ENCODE data around the gene DBNL. TPM values are rescaled to one million over a fixed set of nuclear protein-coding genes. Genes with fewer than 3 reads are reported as not detected.
"Not testable (repeated sequence)": the region's sequence is repeated elsewhere in the genome, so short reads cannot be mapped to it uniquely, and the experiment has no call there.

The DBNL gene
- total and polyA plus RNA-seq, 2 of the 13 experiments (the other 11 are each of a cell fraction or from before 2014, with no cell fraction given): 20.8 to 35.1 TPM

DNA sequence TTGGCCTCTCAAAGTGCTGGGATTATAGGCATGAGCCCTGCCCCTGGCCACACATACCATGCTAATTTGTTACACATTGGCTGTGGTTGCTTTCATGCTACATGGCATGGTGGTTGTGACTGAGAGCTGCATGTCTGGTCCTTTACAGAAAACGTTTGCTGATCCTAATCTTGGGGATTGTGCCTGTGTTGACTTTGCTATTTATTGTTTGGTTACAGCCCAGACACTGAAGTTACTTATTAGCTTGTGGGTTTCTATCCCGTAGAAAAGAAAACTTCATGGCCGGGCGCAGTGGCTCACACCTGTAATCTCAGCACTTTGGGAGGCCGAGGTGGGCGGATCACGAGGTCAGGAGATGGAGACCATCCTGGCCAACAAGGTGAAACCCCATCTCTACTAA lies 22.4 kb upstream of the DBNL start (continued):
- TF ChIP-seq, protein P1, sequence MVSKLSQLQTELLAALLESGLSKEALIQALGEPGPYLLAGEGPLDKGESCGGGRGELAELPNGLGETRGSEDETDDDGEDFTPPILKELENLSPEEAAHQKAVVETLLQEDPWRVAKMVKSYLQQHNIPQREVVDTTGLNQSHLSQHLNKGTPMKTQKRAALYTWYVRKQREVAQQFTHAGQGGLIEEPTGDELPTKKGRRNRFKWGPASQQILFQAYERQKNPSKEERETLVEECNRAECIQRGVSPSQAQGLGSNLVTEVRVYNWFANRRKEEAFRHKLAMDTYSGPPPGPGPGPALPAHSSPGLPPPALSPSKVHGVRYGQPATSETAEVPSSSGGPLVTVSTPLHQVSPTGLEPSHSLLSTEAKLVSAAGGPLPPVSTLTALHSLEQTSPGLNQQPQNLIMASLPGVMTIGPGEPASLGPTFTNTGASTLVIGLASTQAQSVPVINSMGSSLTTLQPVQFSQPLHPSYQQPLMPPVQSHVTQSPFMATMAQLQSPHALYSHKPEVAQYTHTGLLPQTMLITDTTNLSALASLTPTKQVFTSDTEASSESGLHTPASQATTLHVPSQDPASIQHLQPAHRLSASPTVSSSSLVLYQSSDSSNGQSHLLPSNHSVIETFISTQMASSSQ (IDR thresholded peaks at IDR 0.05; ENCODE audit: low read depth): 0 out of 2 replicates have a peak, but pooled peaks have one; percentile 21
- TF ChIP-seq, protein P1 (CRISPR knock-in tag; IDR thresholded peaks at IDR 0.05; ENCODE audit: borderline replicate concordance): not testable (repeated sequence)
- TF ChIP-seq, protein P2, sequence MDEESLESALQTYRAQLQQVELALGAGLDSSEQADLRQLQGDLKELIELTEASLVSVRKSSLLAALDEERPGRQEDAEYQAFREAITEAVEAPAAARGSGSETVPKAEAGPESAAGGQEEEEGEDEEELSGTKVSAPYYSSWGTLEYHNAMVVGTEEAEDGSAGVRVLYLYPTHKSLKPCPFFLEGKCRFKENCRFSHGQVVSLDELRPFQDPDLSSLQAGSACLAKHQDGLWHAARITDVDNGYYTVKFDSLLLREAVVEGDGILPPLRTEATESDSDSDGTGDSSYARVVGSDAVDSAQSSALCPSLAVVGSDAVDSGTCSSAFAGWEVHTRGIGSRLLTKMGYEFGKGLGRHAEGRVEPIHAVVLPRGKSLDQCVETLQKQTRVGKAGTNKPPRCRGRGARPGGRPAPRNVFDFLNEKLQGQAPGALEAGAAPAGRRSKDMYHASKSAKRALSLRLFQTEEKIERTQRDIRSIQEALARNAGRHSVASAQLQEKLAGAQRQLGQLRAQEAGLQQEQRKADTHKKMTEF (CRISPR knock-in tag; IDR thresholded peaks at IDR 0.05): 0 out of 2 replicates have a peak, but pooled peaks have one; percentile 42
- 0 out of 2 replicates have a peak, but pooled peaks have one; percentile 28 for TF ChIP-seq PHF21A (CRISPR knock-in tag; IDR thresholded peaks at IDR 0.05)
- peak; percentile 56; the same call in 1 of the 2 replicates for TF ChIP-seq SAP130 (CRISPR knock-in tag; IDR thresholded peaks at IDR 0.05; ENCODE audit: low read depth)
- peak; percentile 21; the same call in 1 of the 2 replicates for TF ChIP-seq SALL1 (CRISPR knock-in tag; IDR thresholded peaks at IDR 0.05)
- TF ChIP-seq SKI (IDR thresholded peaks at IDR 0.05; ENCODE audit: partially characterized antibody): peak; percentile 35

DNA sequence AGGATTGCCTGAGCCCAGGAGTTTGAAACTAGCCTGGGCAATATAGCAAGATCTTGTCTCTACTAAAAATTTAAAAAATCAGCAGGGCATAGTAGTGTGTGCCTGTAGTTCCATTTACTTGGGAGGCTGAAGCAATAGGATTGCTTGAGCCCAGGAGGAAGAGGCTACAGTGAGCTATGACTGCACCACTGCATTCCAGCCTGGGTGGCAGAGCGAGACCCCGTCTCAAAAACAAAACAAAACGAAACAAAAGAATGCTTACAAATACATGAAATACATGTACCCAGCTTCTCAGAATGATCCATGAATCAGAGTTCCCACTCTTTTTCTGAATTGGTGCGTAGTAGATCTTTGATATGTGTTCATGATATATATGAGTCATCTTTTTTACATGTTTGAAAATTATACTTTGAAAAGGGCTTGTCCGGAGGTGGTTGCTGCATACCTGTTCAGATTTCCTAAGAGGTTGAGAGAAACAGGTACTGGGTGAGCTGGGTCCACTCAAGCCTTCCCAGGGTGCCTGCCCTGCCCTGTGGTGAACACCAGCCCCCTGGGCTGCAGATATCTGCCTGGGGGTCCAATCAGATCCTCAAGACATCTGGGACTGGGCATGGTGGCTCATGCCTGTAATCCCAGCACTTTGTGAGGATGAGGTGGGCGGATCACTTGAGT lies 21.6 kb upstream of the DBNL start:
- H3K27ac ChIP-seq (ENCODE audit: extremely low read length, insufficient read depth, low read length); BruUV-seq (replicated peaks): not testable (repeated sequence)
- WGBS (ENCODE audit: low lambda C conversion rate): 21% methylated on average over 5 of the region's 6 CpGs

DNA sequence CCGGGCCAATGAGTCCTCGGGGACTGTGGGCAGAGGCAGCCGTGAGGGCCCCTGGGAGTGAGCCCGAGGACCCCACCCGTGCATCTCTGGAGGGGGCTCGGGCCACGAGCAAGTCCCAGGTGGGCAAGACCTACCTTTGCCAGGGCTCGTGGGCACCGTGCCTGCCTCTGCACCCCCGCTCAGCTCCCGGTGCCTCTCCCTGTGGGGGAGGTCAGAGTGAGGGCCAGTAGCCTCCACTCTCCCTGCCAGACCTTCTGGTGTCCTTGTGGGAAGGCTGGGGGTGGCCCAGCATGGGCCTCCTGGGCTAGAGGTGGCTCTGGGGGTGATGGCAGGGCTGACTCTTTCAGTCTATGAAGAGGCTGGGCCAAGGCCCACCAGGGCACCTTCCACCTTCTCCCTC lies 15.1 kb upstream of the DBNL start:
- intact Hi-C loops (cut with micrococcal nuclease; ENCODE audit: unreplicated experiment); H3K9ac ChIP-seq (ENCODE audit: insufficient read depth, low read depth, low read length); H3K36me3 ChIP-seq (replicated peaks in 1 of 2; ENCODE audit: control insufficient read depth in 1 of 2, insufficient read depth in 2 of 2, low read length in 2 of 2); POLR2A ChIA-PET; BruUV-seq (replicated peaks); H2AFZ ChIP-seq (ENCODE audit: low read length); H3K4me3 ChIP-seq (replicated peaks in 1 of 3; ENCODE audit: insufficient read depth in 1 of 3, low read depth in 2 of 3, low read length in 3 of 3); H4K20me1 ChIP-seq (ENCODE audit: insufficient read depth, low read length); in situ Hi-C loops (cut with HindIII; ENCODE audit: extremely low pct_ligation_motif_present, low pct_unique_long_range_greater_than_20kb); H3K4me1 ChIP-seq (ENCODE audit: insufficient read depth, low read length); H3K79me2 ChIP-seq (ENCODE audit: insufficient read depth, low read length); H3K4me2 ChIP-seq (ENCODE audit: low read depth, low read length); H3K9me3 ChIP-seq (ENCODE audit: low read length); FAIRE-seq; DNase-seq (ENCODE audit: low spot score); H3K27me3 ChIP-seq (ENCODE audit: control insufficient read depth in 1 of 2, insufficient read depth in 2 of 2, low read length in 2 of 2); CTCF ChIA-PET (ENCODE audit: low intra/inter-chr PET ratio, low total read pairs); H3K27ac ChIP-seq (ENCODE audit: extremely low read length, insufficient read depth, low read length): not testable (repeated sequence)
- WGBS (ENCODE audit: low lambda C conversion rate): no CpG with 5 or more reads among the region's 11 CpGs
- ATAC-seq: peak; percentile 10; the same call in 2 of the 3 replicates

More for the DNA sequence above, 21.6 kb upstream of the DBNL start:
- ATAC-seq; DNase-seq (ENCODE audit: low spot score); POLR2A ChIA-PET; H3K9me3 ChIP-seq (ENCODE audit: low read length); H4K20me1 ChIP-seq (ENCODE audit: insufficient read depth, low read length); in situ Hi-C loops (cut with HindIII; ENCODE audit: extremely low pct_ligation_motif_present, low pct_unique_long_range_greater_than_20kb); H2AFZ ChIP-seq (ENCODE audit: low read length); H3K79me2 ChIP-seq (ENCODE audit: insufficient read depth, low read length); H3K9ac ChIP-seq (ENCODE audit: insufficient read depth, low read depth, low read length); CTCF ChIA-PET (ENCODE audit: low intra/inter-chr PET ratio, low total read pairs); H3K36me3 ChIP-seq (replicated peaks in 1 of 2; ENCODE audit: control insufficient read depth in 1 of 2, insufficient read depth in 2 of 2, low read length in 2 of 2); H3K4me3 ChIP-seq (replicated peaks in 1 of 3; ENCODE audit: insufficient read depth in 1 of 3, low read depth in 2 of 3, low read length in 3 of 3); FAIRE-seq; H3K27me3 ChIP-seq (ENCODE audit: control insufficient read depth in 1 of 2, insufficient read depth in 2 of 2, low read length in 2 of 2): not testable (repeated sequence)
- intact Hi-C loops (cut with micrococcal nuclease; ENCODE audit: unreplicated experiment): loop anchor here (5.0 kb wide), 1 partner anchor 49 kb away; no protein-coding TSS in a partner anchor
- Histone ChIP-seq H3K4me1 (ENCODE audit: insufficient read depth, low read length) (peaks cover 19% of the 10 kb centered on the region), H3K4me2 (ENCODE audit: low read depth, low read length) (0 out of 2 replicates have a peak overlapping the region, but pooled peaks have one; percentile 3)
